SKM-1 (cell line): ENCODE data around the gene PCDHB9.
A peak's percentile ranks its signal among the peaks of the same experiment; 100 is the strongest.
"Not testable (repeated sequence)": the region's sequence is repeated elsewhere in the genome, so short reads cannot be mapped to it uniquely, and the experiment has no call there.

Experiments used
- DNase-seq: peaks from one replicate; lab custom pipeline; 2025; ENCODE audit not compliant: unreplicated experiment; lab: John Stamatoyannopoulos, UW

PCDHB9 gene

GRCh38 chr5:141184117-141184855, 2.7 kb upstream of the PCDHB9 start:
- DNase-seq, result not testable (repeated sequence)

DNA sequence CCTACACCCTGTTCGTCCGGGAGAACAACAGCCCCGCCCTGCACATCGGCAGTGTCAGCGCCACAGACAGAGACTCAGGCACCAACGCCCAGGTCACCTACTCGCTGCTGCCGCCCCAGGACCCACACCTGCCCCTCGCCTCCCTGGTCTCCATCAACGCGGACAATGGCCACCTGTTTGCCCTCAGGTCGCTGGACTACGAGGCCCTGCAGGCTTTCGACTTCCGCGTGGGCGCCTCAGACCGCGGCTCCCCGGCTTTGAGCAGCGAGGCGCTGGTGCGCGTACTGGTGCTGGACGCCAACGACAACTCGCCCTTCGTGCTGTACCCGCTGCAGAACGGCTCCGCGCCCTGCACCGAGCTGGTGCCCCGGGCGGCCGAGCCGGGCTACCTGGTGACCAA, 1.7 kb downstream of the PCDHB9 start:
- not testable (repeated sequence) for DNase-seq

DNA sequence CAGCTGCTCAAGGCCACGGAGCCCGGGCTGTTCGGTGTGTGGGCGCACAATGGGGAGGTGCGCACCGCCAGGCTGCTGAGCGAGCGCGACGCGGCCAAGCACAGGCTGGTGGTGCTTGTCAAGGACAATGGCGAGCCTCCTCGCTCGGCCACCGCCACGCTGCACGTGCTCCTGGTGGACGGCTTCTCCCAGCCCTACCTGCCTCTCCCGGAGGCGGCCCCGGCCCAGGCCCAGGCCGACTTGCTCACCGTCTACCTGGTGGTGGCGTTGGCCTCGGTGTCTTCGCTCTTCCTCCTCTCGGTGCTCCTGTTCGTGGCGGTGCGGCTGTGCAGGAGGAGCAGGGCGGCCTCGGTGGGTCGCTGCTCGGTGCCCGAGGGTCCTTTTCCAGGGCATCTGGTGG, 2.2 kb downstream of the PCDHB9 start:
- not testable (repeated sequence) for DNase-seq

DNA sequence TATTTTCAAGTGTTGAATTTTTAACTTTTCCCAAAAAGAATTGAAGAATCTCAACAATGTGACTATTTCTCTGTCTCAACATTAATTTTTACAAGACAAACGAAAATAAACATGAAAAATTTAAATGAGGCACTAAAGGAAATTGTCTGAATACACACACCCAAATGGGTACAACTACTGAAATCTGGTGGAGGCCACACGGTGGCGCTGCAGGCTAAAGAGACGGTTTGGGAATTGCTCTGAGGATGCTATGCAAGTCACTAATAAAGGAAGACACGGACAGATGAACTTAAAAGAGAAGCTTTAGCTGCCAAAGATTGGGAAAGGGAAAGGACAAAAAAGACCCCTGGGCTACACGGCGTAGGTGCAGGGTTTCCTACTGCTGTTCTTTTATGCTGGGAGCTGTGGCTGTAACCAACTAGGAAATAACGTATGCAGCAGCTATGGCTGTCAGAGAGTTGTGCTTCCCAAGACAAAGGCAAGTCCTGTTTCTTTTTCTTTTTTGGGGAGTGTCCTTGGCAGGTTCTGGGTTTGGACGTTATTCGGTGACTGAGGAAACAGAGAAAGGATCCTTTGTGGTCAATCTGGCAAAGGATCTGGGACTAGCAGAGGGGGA, 5.3 kb downstream of the PCDHB9 start, which contains the start of gene PCDHB10:
Gene PCDHB10, plus strand, starts transcription at position 244 of the 616 bp plus-strand sequence. Its CDS starts 200 bp downstream, at position 444.
- peak; percentile 7 for DNase-seq

DNA sequence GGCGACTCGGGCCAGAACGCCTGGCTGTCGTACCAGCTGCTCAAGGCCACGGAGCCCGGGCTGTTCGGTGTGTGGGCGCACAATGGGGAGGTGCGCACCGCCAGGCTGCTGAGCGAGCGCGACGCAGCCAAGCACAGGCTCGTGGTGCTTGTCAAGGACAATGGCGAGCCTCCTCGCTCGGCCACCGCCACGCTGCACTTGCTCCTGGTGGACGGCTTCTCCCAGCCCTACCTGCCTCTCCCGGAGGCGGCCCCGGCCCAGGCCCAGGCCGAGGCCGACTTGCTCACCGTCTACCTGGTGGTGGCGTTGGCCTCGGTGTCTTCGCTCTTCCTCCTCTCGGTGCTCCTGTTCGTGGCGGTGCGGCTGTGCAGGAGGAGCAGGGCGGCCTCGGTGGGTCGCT, 7.4 kb downstream of the PCDHB9 start:
- DNase-seq, result not testable (repeated sequence)

DNA sequence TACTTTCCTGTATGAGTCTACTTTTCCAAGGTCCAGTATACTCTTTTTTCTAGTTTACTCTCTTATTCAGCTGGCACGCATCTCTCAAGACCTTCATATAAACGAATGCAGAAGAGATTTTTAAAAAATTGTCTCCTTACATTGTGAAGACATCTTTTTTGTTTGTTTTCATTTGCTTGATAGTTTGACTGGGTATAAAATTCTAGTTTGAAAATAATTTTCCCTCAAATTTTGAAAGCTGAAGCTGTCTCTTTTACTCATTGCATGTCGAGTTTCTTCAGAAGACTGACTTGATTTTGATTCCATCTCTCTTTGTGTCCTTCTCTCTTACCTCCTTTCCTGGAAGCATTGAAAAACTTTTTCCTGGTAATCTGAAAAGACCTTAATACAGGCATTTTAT, 9.4 kb downstream of the PCDHB9 start:
- no peak for DNase-seq

- DNase-seq, result no peak
Measured at GRCh38 chr5:141199359-141200235, 12.6 kb downstream of the PCDHB9 start, which contains the start of gene PCDHB11. Gene PCDHB11, plus strand, starts transcription at chr5:141199627. Its CDS starts 148 bp downstream, at chr5:141199775.

DNA sequence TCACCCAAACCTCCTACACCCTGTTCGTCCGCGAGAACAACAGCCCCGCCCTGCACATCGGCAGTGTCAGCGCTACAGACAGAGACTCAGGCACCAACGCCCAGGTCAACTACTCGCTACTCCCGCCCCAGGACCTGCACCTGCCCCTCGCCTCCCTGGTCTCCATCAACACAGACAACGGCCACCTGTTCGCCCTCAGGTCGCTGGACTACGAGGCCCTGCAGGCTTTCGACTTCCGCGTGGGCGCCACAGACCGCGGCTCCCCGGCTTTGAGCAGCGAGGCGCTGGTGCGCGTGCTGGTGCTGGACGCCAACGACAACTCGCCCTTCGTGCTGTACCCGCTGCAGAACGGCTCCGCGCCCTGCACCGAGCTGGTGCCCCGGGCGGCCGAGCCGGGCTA, 14.2 kb downstream of the PCDHB9 start:
- not testable (repeated sequence) for DNase-seq

DNA sequence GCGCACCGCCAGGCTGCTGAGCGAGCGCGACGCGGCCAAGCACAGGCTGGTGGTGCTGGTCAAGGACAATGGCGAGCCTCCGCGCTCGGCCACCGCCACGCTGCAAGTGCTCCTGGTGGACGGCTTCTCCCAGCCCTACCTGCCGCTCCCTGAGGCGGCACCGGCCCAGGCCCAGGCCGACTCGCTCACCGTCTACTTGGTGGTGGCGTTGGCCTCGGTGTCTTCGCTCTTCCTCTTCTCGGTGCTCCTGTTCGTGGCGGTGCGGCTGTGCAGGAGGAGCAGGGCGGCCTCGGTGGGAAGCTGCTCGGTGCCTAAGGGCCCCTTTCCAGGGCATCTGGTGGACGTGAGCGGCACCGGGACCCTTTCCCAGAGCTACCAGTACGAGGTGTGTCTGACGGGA, 14.7 kb downstream of the PCDHB9 start:
- DNase-seq, result not testable (repeated sequence)

GRCh38 chr5:141208478-141208877, 21.5 kb downstream of the PCDHB9 start, which contains the start of gene PCDHB12:
Gene PCDHB12, plus strand, starts transcription at chr5:141208719. Its CDS starts 189 bp downstream, at chr5:141208908.
- DNase-seq, result no peak

- not testable (repeated sequence) for DNase-seq
Measured at GRCh38 chr5:141210281-141210680, 23.3 kb downstream of the PCDHB9 start.

GRCh38 chr5:141210849-141211248, 23.9 kb downstream of the PCDHB9 start:
- DNase-seq, result not testable (repeated sequence)

- not testable (repeated sequence) for DNase-seq
Measured at GRCh38 chr5:141213656-141214339, 26.8 kb downstream of the PCDHB9 start, which contains the start of gene PCDHB13. Gene PCDHB13, plus strand, starts transcription at chr5:141213919. Its CDS starts 205 bp downstream, at chr5:141214124.

DNA sequence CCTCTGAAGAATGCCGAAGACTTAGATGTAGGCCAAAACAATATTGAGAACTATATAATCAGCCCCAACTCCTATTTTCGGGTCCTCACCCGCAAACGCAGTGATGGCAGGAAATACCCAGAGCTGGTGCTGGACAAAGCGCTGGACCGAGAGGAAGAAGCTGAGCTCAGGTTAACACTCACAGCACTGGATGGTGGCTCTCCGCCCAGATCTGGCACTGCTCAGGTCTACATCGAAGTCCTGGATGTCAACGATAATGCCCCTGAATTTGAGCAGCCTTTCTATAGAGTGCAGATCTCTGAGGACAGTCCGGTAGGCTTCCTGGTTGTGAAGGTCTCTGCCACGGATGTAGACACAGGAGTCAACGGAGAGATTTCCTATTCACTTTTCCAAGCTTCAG, 27.6 kb downstream of the PCDHB9 start:
- not testable (repeated sequence) for DNase-seq

- not testable (repeated sequence) for DNase-seq
Measured at GRCh38 chr5:141215504-141215903, 28.5 kb downstream of the PCDHB9 start.

- not testable (repeated sequence) for DNase-seq
Measured at GRCh38 chr5:141216035-141216434, 29.1 kb downstream of the PCDHB9 start.

DNA sequence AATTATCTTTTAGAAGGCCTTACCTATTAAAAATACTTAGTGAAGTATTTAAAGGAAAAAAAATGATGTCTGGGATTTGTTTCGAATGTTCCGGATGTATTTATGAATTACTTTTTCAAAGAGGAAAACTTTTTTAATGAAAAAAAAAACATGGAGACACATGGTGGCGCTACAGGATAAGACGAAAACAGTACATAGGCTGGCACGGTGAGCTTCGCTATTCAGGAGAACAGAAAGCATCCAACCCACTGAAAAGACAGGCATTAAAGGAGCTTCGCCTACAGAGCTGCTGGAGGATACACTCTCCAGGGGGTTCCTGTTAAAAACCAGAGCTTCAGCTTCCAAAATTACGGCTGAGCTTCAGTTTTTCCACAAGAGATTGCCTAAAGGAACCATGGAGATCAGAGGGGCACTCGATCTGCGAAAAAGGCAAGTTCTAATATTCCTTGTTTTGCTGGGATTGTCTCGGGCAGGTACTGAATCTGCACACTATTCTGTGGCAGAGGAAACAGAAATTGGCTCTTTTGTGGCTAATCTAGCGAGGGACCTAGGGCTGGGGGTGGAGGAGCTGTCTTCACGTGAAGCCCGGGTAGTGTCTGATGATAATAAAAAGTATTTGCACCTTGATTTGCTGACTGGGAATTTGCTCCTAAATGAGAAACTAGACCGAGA, 36.3 kb downstream of the PCDHB9 start, which contains the start of gene PCDHB14:
Gene PCDHB14, plus strand, starts transcription at position 232 of the 672 bp plus-strand sequence. Its CDS starts 163 bp downstream, at position 395.
- no peak for DNase-seq

- not testable (repeated sequence) for DNase-seq
Measured at GRCh38 chr5:141224844-141225243, 37.9 kb downstream of the PCDHB9 start.

DNA sequence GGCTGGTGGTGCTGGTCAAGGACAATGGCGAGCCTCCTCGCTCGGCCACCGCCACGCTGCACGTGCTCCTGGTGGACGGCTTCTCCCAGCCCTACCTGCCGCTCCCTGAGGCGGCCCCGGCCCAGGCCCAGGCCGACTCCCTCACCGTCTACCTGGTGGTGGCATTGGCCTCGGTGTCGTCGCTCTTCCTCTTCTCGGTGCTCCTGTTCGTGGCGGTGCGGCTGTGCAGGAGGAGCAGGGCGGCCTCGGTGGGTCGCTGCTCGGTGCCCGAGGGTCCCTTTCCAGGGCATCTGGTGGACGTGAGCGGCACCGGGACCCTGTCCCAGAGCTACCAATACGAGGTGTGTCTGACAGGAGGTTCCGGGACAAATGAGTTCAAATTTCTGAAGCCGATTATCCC, 38.5 kb downstream of the PCDHB9 start:
- DNase-seq, result not testable (repeated sequence)
